ENCODE results near the gene FARS2.

The FARS2 gene

DNA sequence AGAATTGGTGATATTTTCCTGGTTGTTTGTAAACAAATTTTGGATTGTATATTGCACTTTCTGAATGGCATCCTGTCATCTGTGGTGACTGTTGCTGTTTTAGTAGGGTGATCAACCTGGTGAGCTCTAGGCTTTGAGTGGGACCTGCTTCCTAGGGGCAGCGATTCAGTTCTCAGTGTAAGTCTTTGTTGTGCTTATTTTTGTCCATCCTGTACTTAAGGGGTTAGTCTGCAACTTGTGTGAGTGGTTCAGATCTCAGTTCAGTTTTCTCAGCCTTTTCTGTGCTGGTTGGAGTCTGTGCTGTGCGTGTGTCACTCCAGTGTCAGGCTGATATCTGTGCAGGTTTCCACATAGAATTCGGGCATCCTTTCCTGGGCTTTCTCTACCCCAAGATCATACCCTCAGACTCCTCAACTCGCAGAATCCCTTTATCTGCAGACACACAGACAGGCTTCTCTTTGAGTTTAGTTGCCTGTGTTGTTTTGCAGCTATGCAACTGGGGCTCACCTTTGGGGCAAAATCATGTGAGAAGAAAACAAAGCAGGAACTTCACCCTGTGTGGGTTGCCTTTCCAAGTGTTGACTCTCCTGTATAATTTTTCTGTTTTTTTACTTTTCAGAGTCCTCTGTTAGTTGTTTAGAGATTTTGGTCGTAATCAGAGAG lies 177.7 kb downstream of the FARS2 start:
- no peak for DNase-seq

GRCh38 chr6:5439749-5440148 lies 178.4 kb downstream of the FARS2 start:
- DNase-seq = no peak

DNA sequence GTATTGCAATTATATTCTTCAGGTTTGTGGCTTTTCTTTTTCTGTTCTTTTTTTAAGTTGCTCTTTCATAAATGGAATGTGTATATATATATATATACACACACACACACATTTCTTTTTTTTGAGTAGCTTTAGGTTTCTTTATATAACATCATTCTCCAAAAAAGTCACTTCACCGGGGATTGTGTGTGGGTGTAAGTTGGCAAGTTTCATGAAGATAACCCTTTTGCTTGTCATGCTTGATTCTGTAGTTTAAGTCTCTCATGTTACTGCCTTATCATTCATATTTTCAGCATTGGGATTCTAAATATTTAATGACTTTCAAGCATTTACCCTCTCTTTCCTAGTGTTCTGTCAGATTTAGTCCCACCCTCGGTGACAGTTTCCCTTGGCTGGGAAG lies 181.0 kb downstream of the FARS2 start:
- no peak for DNase-seq

GRCh38 chr6:5442916-5443315 lies 181.6 kb downstream of the FARS2 start:
- DNase-seq = no peak

DNA sequence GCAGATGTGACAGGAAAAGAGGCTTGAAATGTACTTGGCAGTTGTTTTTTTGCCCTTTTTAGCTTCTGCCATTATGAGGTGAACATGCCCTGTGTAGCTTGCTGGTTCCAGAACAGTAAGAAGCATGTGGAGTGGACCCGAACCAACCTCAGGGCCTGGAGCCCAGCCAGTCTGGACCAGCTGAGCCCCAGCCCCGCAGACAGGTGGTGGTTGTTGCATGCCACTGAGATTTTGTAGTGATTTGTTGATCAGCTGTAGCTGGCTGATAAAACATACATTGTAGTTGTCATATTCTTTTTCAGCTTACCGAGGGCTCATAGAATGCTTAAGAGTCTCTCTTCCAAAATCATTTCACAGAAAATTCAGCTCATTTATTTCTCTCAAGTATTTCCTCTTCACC lies 182.2 kb downstream of the FARS2 start:
- DNase-seq = no peak

DNA sequence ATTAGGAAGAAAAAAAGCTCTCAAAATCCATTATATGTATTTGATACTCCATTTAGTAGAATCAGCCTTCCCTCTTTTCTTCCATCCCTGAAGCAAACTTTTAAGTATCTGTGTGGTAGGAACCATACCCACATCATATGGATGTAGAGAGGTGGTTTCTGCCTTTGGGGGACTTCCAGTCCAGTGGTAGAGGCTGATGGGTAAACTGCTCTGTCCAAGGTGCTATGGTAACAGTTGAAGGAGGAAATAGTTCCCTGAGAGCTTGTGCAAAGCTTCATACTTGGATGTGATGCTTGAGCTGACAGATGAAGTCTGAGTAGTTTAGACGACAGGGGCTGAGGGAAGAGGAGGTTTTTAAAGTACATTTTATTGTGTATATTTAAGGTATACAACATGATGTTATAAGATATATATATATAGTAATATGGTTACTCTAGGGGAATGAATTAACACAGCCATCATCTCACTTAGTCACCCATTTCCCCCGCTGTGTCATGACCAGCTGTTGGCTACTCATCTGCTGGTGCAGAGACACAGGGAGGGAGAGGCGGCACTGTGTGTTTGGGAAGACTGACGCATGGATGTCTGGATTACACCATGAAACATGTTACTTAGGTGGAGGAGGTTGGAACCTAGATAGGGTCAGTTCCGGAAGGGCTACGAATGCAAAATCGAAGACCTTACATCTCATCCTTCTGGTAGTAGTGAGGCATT lies 185.2 kb downstream of the FARS2 start:
- DNase-seq = no peak

DNA sequence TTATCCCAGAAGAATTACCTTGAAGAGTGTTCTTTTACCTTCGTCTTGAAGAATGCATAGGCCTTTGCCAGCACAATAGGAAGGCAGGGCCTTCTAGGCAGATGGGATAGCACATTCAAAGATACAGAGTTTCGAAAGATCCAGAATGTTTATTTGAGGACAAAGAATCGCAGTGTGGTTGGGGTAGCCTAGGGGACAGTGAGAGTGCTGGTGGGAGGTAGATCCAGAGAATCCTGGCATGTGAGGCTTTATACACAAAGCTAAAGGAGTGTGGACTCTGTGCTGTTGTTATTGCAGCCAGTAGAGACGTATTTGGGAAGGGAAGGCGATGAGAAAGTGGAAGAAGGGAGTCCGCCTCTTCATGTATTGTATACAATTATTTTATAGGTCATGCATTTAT lies 186.6 kb downstream of the FARS2 start:
- no peak for DNase-seq

DNA sequence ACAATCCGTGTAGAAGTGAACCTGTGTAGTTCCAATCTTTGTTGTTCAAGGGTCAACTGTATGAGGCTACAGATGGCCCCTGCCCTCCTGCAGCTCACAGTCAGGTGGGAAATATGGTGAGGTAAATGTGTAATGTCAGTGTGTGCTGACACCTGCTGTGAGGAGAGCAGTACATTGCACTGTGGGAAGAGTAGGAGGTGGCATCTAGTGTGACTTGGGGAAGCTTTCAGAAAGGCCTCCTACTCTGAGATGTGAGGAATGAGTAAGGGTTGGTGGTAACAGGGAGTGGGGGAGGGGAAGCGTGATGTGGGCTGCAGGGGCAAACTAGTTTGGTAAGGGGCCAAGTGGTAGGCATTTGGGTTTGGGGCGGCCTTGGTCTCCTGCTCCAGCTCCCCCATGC lies 188.8 kb downstream of the FARS2 start:
- no peak for DNase-seq

DNA sequence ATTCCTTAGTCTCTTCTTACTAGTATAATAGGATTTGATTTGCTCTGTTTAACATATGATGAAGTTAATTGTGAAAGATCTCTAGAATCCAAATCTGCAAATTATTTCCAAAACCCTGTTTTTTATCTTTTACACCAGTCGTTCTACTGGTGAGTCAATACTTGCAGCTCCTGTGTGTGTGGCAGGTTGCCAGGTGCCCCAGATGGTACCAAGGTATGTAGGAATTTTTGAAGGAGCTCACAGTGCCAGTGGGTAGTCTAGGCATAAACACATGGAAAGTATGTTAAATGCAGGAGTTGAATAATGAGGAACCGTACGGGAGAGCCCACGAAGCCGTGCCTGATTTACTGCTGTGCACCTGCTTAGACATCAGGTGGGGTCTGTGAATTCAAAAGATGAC lies 192.2 kb downstream of the FARS2 start:
- no peak for DNase-seq

- DNase-seq = no peak
Measured at GRCh38 chr6:5455142-5455541, 193.8 kb downstream of the FARS2 start.

GRCh38 chr6:5457041-5457440 lies 195.7 kb downstream of the FARS2 start:
- no peak for DNase-seq

DNA sequence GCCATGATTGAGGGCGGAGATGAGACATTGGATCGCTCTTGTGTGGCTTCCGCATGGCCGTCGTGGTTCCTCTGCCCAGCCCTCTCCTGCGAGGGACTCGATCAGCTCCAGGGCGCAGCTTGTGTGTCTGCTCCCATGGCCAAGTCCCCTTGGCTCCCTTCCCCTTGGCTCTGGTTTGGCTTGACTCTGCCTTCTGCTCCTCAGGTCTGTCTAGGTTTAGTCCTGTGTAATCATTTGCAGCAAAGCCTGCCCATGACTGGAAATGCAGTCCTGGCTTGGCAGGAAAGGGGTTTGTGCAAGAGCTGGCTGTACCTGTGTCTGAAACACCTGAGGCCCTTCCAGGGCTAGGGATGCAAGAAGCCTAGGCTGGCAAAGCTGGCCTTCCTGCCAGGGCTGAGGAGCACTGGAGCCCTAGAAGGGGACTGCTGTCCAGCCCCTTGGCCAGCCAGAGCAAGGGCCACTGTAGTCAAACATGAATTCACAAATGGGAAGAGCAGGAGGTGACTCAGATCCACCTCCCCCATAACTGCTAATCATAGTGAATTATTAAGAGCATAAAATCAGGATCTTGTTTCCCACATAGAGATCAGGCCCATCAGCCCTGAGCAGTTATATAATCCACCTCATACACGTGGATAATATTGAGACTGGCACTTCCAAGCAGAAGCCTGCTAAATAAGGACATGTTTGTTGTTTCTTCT lies 196.8 kb downstream of the FARS2 start:
- peak; percentile 83 for DNase-seq

GRCh38 chr6:5459346-5459745 lies 198.0 kb downstream of the FARS2 start:
- no peak for DNase-seq

GRCh38 chr6:5461365-5461764 lies 200.1 kb downstream of the FARS2 start:
- no peak for DNase-seq

GRCh38 chr6:5462856-5463255 lies 201.5 kb downstream of the FARS2 start:
- no peak for DNase-seq

GRCh38 chr6:5463690-5464089 lies 202.4 kb downstream of the FARS2 start:
- DNase-seq = no peak

DNA sequence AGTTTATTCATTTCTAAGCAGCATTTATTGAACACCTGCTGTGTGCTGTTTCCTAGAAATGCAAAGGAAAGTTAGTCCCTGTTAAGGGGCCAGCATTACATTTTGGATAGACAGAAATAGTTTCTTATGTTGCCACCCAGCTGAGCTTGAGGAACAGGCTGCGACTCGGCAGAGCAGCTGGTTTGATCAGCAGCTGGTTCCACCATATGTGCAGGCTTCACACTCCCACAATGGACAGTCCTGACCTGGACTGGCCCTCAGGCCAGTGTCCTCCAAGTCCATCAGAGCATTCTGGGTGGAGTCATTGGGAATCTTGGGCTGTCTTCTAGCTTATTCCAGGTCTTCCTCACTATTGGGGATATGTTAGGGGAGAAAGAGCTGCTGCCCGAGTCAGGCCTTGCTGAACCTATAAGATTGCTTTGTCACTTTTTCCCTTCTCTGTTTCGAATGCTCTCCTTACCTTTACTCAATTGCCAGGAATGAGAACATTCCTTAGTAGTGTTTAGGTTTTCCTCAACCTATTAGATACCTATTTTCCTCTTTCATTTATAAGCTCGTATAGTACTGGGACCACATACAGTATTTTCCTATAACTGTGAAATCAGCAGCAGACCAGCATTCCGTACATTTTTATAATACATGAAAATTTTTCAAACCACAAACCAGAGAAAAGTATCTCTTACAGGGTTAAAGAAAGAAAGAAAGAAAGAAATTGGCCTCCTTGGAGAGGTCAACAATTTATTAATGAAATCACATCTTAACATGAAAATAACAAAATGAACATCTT lies 203.0 kb downstream of the FARS2 start:
- DNase-seq = no peak

GRCh38 chr6:5466281-5467136 lies 205.2 kb downstream of the FARS2 start:
- no peak for DNase-seq

DNA sequence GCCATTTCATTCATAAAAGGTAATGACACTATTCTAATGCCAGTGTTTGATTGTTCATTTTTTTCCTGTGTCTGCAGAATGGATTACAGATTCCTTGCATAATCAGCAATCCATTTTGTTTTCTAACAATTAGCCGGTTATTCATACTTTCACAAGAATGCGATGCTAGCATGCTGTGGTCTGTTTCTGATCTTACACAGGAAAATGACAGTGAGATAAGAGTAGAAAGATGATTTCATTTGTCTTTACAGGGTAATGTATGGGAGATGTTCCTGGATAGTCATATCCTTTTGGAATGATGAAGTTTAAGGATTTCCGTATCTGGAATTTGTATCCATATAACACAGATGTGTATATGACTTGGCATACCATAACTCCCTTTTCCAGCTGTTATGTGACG lies 207.3 kb downstream of the FARS2 start:
- DNase-seq = no peak

- DNase-seq = no peak
Measured at GRCh38 chr6:5469101-5469846, 208.0 kb downstream of the FARS2 start.

- DNase-seq = peak; percentile 73
Measured at GRCh38 chr6:5471044-5471443, 209.7 kb downstream of the FARS2 start.

All from femur (tissue), 1 donor.